ENCODE results near the gene CCDC3. TPM values are rescaled to one million over a fixed set of nuclear protein-coding genes. Genes with fewer than 3 reads are reported as not detected.

CCDC3 gene
- total RNA-seq, 1 donor from 2014 or later, result 12.8 TPM

- H3K27ac ChIP-seq, result no peak overlapping the region
- H3K9me3 ChIP-seq, result no peaks in the 10 kb centered on the region
- intact Hi-C loops (cut with DNase I), result no loop called here
- TF ChIP-seq POLR2A (IDR thresholded peaks at IDR 0.05), result no peak
- TF ChIP-seq, protein P1, sequence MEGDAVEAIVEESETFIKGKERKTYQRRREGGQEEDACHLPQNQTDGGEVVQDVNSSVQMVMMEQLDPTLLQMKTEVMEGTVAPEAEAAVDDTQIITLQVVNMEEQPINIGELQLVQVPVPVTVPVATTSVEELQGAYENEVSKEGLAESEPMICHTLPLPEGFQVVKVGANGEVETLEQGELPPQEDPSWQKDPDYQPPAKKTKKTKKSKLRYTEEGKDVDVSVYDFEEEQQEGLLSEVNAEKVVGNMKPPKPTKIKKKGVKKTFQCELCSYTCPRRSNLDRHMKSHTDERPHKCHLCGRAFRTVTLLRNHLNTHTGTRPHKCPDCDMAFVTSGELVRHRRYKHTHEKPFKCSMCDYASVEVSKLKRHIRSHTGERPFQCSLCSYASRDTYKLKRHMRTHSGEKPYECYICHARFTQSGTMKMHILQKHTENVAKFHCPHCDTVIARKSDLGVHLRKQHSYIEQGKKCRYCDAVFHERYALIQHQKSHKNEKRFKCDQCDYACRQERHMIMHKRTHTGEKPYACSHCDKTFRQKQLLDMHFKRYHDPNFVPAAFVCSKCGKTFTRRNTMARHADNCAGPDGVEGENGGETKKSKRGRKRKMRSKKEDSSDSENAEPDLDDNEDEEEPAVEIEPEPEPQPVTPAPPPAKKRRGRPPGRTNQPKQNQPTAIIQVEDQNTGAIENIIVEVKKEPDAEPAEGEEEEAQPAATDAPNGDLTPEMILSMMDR (IDR thresholded peaks at IDR 0.05), result no peak
- no peaks in the 10 kb centered on the region for H3K4me1 ChIP-seq
- H3K27me3 ChIP-seq, result no peaks in the 10 kb centered on the region
- H3K36me3 ChIP-seq, result no peaks in the 10 kb centered on the region
- DNase-seq (ENCODE audit: extremely low spot score in 2 of 2), result peak in 1 of 2 donors; percentile 49
- H3K4me3 ChIP-seq, result no peak overlapping the region
Observed at GRCh38 chr10:12971001-12971788, 30.3 kb downstream of the CCDC3 start.

- DNase-seq (ENCODE audit: extremely low spot score in 2 of 2), result no peak
- Histone ChIP-seq H3K4me1 (no peaks in the 10 kb centered on the region), H3K4me3 (no peak overlapping the region), H3K36me3 (no peaks in the 10 kb centered on the region), H3K9me3 (no peaks in the 10 kb centered on the region), H3K27me3 (no peaks in the 10 kb centered on the region), H3K27ac (no peak overlapping the region)
- intact Hi-C loops (cut with DNase I), result no loop called here
- TF ChIP-seq POLR2A (IDR thresholded peaks at IDR 0.05) (no peak), POLR2AphosphoS5 (IDR thresholded peaks at IDR 0.05; ENCODE audit: insufficient read depth in 1 of 2, low read depth in 1 of 2) (no peak)
- TF ChIP-seq, protein P1 (IDR thresholded peaks at IDR 0.05), result no peak
Observed at GRCh38 chr10:12969951-12970350, 31.6 kb downstream of the CCDC3 start.

- no peaks in the 10 kb centered on the region for H3K36me3 ChIP-seq
- H3K4me1 ChIP-seq, result peaks cover 11% of the 10 kb centered on the region
- no peak overlapping the region for H3K27ac ChIP-seq
- H3K27me3 ChIP-seq, result no peaks in the 10 kb centered on the region
- TF ChIP-seq, protein P1 (IDR thresholded peaks at IDR 0.05), result no peak
- TF ChIP-seq POLR2AphosphoS5 (IDR thresholded peaks at IDR 0.05; ENCODE audit: insufficient read depth in 1 of 2, low read depth in 1 of 2) (no peak), POLR2A (IDR thresholded peaks at IDR 0.05) (no peak)
- intact Hi-C loops (cut with DNase I), result no loop called here
- H3K4me3 ChIP-seq, result no peak overlapping the region
- DNase-seq (ENCODE audit: extremely low spot score in 2 of 2), result peak; percentile 6 to 40
- H3K9me3 ChIP-seq, result no peaks in the 10 kb centered on the region
Observed at GRCh38 chr10:12966067-12966466, 35.4 kb downstream of the CCDC3 start.

DNA sequence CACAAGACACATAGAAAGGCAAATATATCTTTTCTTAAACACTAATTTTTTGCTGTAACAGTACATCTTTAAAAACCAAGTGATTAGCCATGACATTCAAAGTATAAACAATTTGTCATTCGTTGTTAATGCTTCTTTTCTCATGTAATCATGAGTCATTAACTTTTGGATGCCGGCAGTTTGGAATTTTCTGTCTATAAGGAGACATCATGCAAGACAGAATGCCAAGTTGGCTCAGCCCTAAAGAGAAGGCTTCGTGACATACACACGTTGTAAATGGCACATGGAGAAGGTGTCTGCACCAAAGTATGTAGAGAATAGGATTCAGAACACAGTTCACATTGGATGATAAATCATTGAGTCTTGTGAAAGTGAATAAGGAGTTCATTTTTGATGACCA lies 35.9 kb downstream of the CCDC3 start:
- Histone ChIP-seq H3K36me3 (no peaks in the 10 kb centered on the region), H3K27ac (no peak overlapping the region), H3K9me3 (no peaks in the 10 kb centered on the region), H3K27me3 (no peaks in the 10 kb centered on the region), H3K4me1 (peaks cover 16% of the 10 kb centered on the region), H3K4me3 (no peak overlapping the region)
- DNase-seq (ENCODE audit: extremely low spot score in 2 of 2), result peak in 1 of 2 donors; percentile 11
- intact Hi-C loops (cut with DNase I), result no loop called here
- no peak for TF ChIP-seq POLR2AphosphoS5 (IDR thresholded peaks at IDR 0.05; ENCODE audit: insufficient read depth in 1 of 2, low read depth in 1 of 2)
- TF ChIP-seq, protein P1 (IDR thresholded peaks at IDR 0.05), result no peak
- TF ChIP-seq POLR2A (IDR thresholded peaks at IDR 0.05), result no peak

DNA sequence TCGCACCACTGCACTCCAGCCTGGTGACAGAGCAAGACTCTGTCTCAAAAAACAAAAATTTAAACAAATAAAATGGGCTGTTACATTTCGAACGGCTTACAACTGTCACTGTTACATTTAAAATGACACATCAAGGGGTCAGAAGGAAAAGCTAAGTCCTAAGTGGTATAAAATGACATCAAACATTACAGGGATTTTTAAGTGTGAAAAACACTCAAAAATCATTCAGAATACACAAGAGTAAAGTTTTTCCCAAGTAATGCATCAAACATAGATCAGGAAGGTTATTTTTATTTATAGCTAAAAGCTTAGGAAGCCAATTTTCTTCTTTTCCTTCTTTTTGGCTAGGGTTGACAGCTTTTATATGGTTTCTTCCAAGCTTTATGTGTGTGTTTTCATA lies 39.0 kb downstream of the CCDC3 start:
- TF ChIP-seq POLR2AphosphoS5 (IDR thresholded peaks at IDR 0.05; ENCODE audit: insufficient read depth in 1 of 2, low read depth in 1 of 2) (no peak), POLR2A (IDR thresholded peaks at IDR 0.05) (no peak)
- TF ChIP-seq, protein P1 (IDR thresholded peaks at IDR 0.05), result no peak
- Histone ChIP-seq H3K27me3 (no peaks in the 10 kb centered on the region), H3K9me3 (no peaks in the 10 kb centered on the region), H3K27ac (no peak overlapping the region), H3K4me1 (peaks cover 27% of the 10 kb centered on the region), H3K36me3 (no peaks in the 10 kb centered on the region), H3K4me3 (no peak overlapping the region)
- DNase-seq (ENCODE audit: extremely low spot score in 2 of 2), result no peak
- intact Hi-C loops (cut with DNase I), result no loop called here
